Epithelial cell of esophagus (primary cell): Measurements from ENCODE around the gene MBOAT2.

Source experiments
- DNase-seq: peaks from one replicate; pipeline ENCODE4 v3.0.0; 2010; ENCODE audit warnings: low read depth
- H3K4me3 ChIP-seq: 2 replicates; pipeline ENCODE4 v1.5.1; 2011; ENCODE audit warnings: mild to moderate bottlenecking, low read length, control low read depth
- CTCF ChIP-seq: IDR thresholded peaks from 2 replicates; pipeline ENCODE4 v1.5.1; 2011; ENCODE audit warnings: low read depth, mild to moderate bottlenecking, low read length, control low read depth, inconsistent platforms; ENCODE audit not compliant: insufficient read depth; ENCODE audit errors: missing control alignments

MBOAT2 gene

DNA sequence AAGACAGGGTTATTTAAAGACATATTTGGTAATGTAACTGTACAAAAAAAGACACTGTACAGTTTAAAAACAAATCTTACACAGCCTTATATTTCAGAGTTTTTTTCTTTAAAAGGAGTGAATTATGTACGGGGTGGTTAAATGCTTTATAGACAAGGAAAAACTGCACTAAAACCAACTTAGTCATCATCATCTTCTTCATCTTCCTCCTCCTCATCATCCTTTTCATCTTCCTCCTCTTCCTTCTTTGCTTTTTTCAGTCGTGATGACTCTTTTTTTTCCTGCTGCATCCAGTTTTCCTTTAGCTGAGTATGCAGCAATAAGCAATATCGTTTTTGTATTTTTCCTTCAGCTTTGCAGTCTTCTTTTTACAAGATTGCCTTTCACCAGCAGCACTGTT is 14.6 kb upstream of the MBOAT2 start:
- H3K4me3 ChIP-seq: no peak overlapping the region
- no peak for TF ChIP-seq CTCF
- DNase-seq: no peak

DNA sequence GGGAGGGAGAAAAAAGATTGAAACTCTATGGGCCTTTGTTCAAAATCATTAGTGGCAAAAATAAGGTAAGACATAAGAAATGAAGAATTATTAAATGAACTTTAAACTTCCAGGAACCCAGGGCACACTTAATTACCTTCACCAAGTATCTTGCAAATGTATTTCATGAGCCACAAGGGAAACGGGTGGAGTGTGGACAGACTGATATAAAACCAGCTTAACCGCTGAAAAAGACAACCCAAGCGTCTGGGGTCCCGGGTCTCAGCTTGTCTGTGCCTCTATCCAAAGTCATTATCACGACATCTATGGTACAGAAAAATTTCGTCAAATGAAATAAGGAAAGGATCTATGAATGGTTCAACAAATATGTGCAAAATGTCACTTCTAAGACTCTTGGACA is 13.9 kb upstream of the MBOAT2 start:
- no peak for TF ChIP-seq CTCF
- DNase-seq: no peak

DNA sequence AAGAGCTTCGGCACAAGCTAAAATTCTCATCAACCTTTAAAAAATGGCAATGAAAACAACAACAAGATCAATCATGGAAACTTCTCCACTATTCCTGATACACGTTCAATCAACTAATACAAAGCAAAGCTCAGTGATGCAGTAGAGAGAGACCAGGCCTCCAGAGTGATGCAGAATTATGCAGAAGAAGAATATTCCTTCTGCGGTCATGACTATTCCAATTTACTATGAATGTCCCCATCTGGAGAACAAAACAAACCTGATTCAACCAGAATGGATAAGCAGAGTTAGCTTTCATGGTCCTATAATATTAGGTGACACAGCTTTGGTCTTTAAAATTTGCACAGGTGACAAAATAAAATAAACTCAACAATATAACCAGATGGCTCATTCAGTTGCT is 12.5 kb upstream of the MBOAT2 start:
- DNase-seq: no peak
- no peak for TF ChIP-seq CTCF

More for the DNA sequence above, 13.9 kb upstream of the MBOAT2 start:
- H3K4me3 ChIP-seq: no peak overlapping the region

GRCh38 chr2:9013403-9013802 is 9.9 kb upstream of the MBOAT2 start:
- H3K4me3 ChIP-seq: no peak overlapping the region
- DNase-seq: no peak
- no peak for TF ChIP-seq CTCF

More for the DNA sequence above, 12.5 kb upstream of the MBOAT2 start:
- no peak overlapping the region for H3K4me3 ChIP-seq

- no peak overlapping the region for H3K4me3 ChIP-seq
- no peak for DNase-seq
- TF ChIP-seq CTCF: no peak
Observed at GRCh38 chr2:9010866-9011265, 7.4 kb upstream of the MBOAT2 start.

DNA sequence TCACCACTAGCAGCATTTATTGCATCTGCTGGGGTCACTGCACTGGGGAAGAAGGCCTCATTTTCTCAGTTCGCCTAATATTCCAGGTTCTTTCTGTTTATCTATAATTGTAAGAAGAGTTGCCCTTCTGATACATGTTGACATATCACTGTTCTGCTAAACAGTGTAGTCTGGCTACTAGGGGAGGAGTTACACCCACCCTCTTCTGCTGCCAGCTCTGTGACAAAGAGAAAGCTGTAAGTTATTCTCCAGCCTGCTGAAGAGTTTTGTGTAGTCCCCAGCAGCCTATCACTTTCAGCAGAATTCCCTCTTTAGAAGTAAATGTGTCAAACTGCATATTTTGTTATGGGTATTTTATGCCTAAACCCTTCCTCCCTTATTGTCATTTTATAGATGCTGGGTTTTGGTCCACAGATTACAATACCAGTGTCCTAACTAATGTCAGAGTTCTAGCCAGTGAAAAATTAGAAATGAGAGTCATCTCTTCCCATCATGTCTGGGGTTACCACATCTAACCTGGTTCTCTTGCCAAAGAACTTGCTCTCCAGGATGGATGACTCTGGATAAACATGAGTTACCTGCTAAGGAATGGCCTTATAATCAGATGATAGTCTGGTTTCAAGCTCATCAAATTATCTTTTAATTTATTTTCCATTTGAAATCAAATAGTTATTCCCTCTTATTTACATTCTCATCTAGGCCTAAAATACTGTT is 5.6 kb upstream of the MBOAT2 start:
- H3K4me3 ChIP-seq: no peak overlapping the region
- peak; percentile 67 for DNase-seq
- TF ChIP-seq CTCF: no peak

GRCh38 chr2:9006368-9006767 is 2.9 kb upstream of the MBOAT2 start:
- DNase-seq: no peak
- H3K4me3 ChIP-seq: no peak overlapping the region
- no peak for TF ChIP-seq CTCF
